HG03175 (cell line): ENCODE data around the gene SIX1.

ENCODE experiments used
- ATAC-seq: cut with Tn5 transposase; IDR thresholded peaks from one replicate; pipeline ENCODE4 v1.9.1; 2021; ENCODE audit warnings: mild to moderate bottlenecking, moderate library complexity; ENCODE audit not compliant: unreplicated experiment

The SIX1 gene

DNA sequence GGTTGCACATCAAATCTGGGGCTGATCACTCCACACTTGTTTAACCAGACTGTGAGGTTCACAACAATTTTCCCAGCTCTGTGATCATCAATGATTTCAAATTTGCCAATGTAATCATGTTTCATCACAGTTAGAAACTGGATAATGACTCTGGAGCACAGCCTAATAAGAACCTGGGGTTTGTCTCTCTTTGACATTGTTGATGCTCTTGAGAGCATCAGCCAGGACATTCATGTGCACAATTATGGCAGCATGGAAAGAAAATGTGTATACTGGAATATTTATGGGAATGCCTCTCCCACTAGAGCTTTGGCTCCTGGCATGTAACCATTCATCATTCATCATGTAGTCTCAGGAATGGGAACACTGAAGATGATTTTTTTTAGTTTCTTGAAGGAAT, 47.0 kb downstream of the SIX1 start:
- ATAC-seq: no peak

- ATAC-seq: no peak
Measured at GRCh38 chr14:60599727-60600126, 49.5 kb downstream of the SIX1 start.

- ATAC-seq: no peak
Measured at GRCh38 chr14:60596139-60596538, 53.1 kb downstream of the SIX1 start.

DNA sequence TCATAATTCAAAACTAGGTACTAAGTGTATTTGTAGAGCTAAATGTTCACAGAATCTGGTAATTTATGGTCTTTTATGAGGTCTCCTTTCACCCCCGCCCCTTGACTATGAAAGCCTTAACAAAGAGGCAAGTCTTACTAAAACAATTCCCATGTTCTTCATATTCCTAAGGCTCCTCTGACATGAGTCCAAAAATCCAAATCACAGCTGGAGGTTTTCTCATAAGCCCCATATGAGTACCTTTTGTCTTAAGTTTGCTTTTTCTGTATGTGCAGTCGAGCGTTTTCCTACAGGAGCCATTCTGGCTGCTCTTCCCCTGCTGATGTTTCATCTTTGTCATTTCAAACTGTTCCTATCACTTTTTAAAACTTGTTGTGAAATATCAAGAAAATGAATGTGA, 55.2 kb downstream of the SIX1 start:
- no peak for ATAC-seq
